Ammon's horn (tissue), 1 donor: ENCODE data around the gene IL18RAP.

Experiments used
- DNase-seq: peaks from one replicate; pipeline ENCODE4 v3.0.0-alpha.2; 2016; ENCODE audit warnings: low spot score

Gene IL18RAP

GRCh38 chr2:102460467-102460866 lies 37.5 kb downstream of the IL18RAP start:
- DNase-seq: no peak

DNA sequence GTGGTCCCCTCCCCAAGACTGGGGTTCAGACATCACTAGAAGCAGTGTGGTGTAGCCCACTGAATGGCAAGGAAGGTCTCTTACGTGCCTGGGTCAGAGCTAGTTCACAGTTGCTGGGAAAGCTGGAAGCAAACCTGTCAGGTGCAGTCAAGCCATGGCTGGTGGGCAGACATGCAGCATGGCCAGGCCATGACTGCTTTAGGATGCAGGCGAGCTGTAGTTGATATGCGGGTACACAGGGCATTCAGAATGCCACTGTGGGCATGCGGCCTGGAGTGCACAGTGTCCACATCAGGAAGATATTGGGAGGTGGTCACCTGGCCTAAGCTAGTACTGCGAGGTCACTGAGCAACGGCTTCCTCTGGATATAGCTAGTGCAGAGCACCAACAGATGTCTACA lies 38.2 kb downstream of the IL18RAP start:
- no peak for DNase-seq

DNA sequence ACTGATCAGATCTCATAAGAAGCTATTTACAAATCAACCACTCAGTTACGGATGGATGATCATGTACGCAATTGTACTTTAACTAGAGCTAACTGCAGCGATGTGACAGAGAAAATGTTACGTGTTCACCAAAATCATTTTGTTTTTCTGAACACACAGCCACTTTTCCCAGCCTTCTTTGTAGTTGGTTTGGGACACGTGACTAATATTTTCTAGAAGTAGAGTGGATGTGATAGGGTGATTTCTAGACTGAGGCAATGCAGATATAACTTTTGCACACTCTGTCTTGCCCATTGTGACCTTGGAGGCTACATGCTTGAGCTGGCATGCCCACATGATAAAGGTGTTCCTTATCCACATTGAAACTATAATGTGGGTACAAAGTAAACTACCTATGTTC lies 40.2 kb downstream of the IL18RAP start:
- DNase-seq: no peak

DNA sequence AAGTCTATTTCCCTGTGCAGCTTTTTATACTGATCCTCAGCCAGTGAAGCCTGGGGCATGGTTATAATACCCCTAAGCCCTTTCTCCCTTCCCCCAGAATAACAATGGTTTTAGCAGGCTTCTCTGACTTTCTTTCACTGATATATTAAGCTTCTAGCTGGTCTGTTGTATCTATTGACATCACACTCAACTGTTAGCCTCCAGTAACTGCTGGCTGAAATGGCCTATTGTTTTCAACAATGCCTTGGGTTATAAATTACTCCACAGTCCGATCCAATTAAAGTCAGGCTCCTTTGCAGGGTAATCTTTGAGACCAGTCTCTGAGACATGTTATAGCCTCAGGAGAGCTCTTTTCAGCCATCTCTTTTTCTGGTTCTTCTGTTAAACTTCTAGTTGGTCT lies 47.2 kb downstream of the IL18RAP start:
- no peak for DNase-seq

GRCh38 chr2:102473020-102473419 lies 50.1 kb downstream of the IL18RAP start, which contains the start of gene SLC9A4:
TSS of gene SLC9A4 (plus strand) at chr2:102473226. CDS start at chr2:102473760, 534 bp downstream.
- peak; percentile 27 for DNase-seq

DNA sequence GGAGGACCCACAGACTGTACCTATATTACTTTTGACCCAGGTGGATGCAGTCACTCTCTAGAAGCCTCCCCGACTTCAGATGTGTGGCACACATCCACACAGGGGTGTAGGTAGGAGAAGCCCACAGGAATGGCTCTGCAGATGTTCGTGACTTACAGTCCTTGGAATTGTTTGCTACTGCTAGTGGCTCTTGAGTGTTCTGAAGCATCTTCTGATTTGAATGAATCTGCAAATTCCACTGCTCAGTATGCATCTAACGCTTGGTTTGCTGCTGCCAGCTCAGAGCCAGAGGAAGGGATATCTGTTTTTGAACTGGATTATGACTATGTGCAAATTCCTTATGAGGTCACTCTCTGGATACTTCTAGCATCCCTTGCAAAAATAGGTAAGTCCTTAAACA lies 50.7 kb downstream of the IL18RAP start:
- no peak for DNase-seq

DNA sequence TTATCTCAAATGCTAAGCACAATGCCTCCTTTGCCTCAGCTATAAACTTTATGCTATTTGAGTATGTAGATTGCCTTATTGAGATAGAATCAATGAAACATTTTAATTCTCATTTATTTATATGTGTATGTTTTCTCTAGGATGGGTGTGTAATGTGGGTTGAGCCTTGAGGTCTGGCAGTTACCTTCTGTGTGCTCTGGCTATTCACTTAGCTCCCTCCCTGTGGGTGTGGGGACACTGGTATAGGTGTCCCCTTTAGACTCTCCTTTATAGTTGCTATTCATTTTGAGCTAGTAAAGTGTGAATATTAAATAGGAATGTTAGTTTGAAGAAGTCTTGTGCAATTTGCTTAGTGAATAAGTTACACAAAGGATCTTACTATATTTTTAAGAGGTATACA lies 51.8 kb downstream of the IL18RAP start:
- DNase-seq: no peak

DNA sequence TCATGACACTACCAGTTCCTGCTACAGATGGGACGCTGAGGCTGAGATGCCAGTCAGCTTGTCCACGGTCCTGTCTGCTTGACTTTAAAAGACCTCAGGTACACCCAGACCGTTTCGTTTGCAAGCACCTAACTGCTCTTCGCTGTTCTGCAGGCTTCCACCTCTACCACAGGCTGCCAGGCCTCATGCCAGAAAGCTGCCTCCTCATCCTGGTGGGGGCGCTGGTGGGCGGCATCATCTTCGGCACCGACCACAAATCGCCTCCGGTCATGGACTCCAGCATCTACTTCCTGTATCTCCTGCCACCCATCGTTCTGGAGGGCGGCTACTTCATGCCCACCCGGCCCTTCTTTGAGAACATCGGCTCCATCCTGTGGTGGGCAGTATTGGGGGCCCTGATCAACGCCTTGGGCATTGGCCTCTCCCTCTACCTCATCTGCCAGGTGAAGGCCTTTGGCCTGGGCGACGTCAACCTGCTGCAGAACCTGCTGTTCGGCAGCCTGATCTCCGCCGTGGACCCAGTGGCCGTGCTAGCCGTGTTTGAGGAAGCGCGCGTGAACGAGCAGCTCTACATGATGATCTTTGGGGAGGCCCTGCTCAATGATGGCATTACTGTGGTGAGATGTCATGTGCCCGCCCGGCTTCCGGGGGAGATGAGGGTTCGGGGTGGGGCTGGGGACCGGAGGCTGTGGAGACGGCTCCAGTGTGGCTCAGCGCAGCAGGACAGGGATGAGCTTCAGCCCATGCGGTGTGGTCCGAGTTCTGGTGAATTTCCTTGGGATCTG lies 55.9 kb downstream of the IL18RAP start:
- no peak for DNase-seq

DNA sequence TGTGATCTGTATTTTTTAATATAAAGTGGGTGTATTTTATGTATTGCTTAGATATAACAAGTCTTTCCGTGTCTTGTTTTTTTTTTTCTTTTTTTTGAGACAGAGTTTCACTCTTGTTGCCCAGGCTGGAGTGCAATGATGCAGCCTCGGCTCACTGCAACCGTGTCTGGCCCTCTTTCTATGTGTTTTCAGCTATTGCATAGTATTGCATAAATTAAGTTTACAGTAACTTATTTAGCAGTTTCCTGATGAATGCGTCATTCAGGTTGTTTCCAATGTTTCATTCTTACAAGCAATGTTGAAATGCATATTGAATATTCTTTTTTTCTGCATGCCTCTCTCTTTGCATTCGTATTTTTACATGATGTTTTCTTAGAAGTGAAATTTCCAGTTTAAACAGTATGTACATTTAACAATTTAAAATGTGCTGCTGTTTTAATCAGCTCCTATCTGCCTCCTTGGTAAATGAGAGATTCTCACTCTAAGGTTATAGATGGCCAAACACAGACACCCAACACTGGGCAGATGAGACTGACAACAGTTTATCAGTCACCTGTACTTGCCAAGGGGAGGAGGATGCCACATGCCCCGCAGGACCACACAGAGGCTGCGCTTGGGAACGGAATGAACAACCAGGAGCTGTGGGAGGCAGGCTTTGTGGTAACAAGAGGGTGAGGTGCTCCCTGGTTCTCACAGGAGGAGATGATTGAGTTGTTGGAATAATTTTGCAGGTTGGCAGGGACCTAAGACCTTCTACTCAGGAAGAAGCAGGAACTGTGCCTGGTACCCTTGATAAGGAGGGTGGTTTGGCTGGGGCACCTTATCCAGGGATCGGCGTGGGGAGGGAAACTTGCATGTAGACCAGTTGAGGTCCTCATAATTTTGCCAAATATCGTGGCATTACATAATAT lies 57.6 kb downstream of the IL18RAP start:
- no peak for DNase-seq

GRCh38 chr2:102481931-102482330 lies 59.0 kb downstream of the IL18RAP start:
- DNase-seq: no peak

- DNase-seq: no peak
Measured at GRCh38 chr2:102483086-102483485, 60.1 kb downstream of the IL18RAP start.

DNA sequence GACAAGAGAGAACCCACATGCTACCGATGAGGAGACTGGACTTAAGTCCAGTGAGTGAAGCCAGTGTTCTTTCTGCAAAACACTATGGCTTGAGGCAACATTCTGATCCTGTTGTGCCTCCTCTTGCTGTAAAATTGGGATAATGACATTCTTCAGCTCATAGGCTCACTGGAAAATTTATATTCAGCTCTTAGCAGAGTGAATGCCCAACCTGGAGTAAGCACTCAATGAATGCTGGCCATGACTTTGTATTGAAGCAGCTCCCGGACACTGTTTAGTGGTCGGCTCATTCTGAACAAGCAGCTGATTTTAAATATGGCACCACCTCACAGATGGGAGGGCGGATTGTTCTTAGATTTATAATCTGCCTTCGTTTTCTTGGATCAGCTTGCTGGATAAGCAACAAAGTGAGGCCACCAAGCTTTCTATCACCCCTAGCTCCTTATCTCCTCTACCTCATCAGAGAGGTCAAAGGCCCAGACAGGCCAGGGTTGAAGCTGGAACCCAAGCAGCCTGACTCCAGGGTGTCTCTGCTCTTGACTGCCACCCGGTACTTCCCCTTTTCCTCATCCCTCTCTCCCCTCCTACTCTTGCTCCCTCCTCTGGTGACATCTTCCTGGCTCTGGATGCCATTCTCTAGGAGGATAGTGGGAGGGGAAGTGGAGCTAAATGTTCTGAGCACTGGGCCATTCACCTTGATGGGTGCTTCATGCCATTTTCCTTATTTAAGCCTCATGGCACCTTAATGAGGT lies 61.5 kb downstream of the IL18RAP start:
- DNase-seq: no peak

- DNase-seq: no peak
Measured at GRCh38 chr2:102485147-102485785, 62.3 kb downstream of the IL18RAP start.

GRCh38 chr2:102486941-102487702 lies 64.2 kb downstream of the IL18RAP start:
- DNase-seq: no peak

- DNase-seq: no peak
Measured at GRCh38 chr2:102487761-102488462, 65.0 kb downstream of the IL18RAP start.

- DNase-seq: no peak
Measured at GRCh38 chr2:102489646-102490045, 66.7 kb downstream of the IL18RAP start.

GRCh38 chr2:102492006-102492405 lies 69.0 kb downstream of the IL18RAP start:
- no peak for DNase-seq

DNA sequence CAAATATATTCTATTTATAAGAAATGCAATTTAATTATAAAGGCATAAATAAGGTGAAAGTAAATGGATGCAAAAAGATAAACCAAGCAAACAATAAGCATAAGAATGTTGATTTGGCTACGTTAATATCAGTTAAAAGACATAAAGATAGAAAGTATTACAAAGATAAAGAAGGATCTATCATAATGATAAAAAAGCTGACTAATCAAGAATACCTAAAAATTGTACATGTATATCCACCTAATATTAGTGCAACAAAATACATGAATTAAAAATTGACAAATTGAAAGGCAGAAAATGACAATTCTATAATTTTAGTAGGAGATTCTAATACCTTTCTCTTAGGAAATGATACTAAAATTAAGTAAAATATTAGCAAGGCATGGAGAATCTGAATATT lies 71.6 kb downstream of the IL18RAP start:
- no peak for DNase-seq

- DNase-seq: no peak
Measured at GRCh38 chr2:102498414-102498813, 75.5 kb downstream of the IL18RAP start.

- no peak for DNase-seq
Measured at GRCh38 chr2:102499558-102499957, 76.6 kb downstream of the IL18RAP start.
